SH-SY5Y (cell line): Measurements from ENCODE around the gene PKP4.

Source experiments
- GATA2 ChIP-seq: IDR thresholded peaks from 2 replicates; pipeline ENCODE4 v1.6.1; 2011; ENCODE audit warnings: mild to moderate bottlenecking, low read depth, low read length
- GATA3 ChIP-seq: IDR thresholded peaks from 2 replicates; pipeline ENCODE4 v1.6.1; 2011; ENCODE audit warnings: low read depth, mild to moderate bottlenecking, low read length, moderate library complexity

DNA sequence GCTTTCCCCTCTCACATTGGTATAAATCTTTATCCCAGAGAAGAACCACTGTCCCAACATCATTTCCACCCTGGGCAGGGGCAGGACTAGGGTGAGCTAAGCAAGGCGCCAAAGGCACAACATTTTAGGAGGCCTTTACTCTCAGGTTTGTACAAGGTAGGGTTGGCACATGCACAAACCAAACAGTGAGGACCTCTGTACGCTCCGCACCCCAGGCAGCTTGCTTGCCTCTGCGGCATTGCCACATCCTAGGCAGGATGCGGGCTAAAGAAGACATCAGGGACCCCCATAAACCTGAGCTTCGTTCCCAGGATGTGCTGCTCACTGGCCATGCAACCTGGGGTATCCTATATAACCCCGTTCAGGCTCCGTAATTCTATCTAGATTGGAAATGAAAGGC lies 210.2 kb downstream of the PKP4 start:
- TF ChIP-seq GATA2 (no peak), GATA3 (no peak)
